HG03571 (cell line): ENCODE results near the gene SORBS1.

Source experiments
- ATAC-seq: cut with Tn5 transposase; IDR thresholded peaks from one replicate; pipeline ENCODE4 v1.9.1; 2021; ENCODE audit not compliant: unreplicated experiment

The SORBS1 gene

GRCh38 chr10:95303950-95304349, 257.2 kb downstream of the SORBS1 start:
- ATAC-seq, result no peak

GRCh38 chr10:95303535-95303934, 257.6 kb downstream of the SORBS1 start:
- no peak for ATAC-seq

- no peak for ATAC-seq
Measured at GRCh38 chr10:95300022-95300539, 261.1 kb downstream of the SORBS1 start.

- ATAC-seq, result peak; percentile 41
Measured at GRCh38 chr10:95297402-95297801, 263.8 kb downstream of the SORBS1 start.

GRCh38 chr10:95296764-95297163, 264.4 kb downstream of the SORBS1 start:
- ATAC-seq, result no peak

GRCh38 chr10:95295031-95295755, 266.0 kb downstream of the SORBS1 start:
- peak; percentile 70 for ATAC-seq

- no peak for ATAC-seq
Measured at GRCh38 chr10:95293631-95294030, 267.5 kb downstream of the SORBS1 start.

- no peak for ATAC-seq
Measured at GRCh38 chr10:95291365-95292039, 269.7 kb downstream of the SORBS1 start.

GRCh38 chr10:95290461-95291364, 270.5 kb downstream of the SORBS1 start, which contains the start of gene PDLIM1:
TSS of gene PDLIM1 (minus strand) at chr10:95291003. CDS start at chr10:95290915, 88 bp downstream.
- ATAC-seq, result peak; percentile 41

- ATAC-seq, result no peak
Measured at GRCh38 chr10:95289921-95290421, 271.2 kb downstream of the SORBS1 start.

- ATAC-seq, result no peak
Measured at GRCh38 chr10:95289003-95289920, 271.9 kb downstream of the SORBS1 start.

GRCh38 chr10:95288303-95288702, 272.9 kb downstream of the SORBS1 start:
- ATAC-seq, result no peak

- ATAC-seq, result no peak
Measured at GRCh38 chr10:95287281-95287680, 273.9 kb downstream of the SORBS1 start.

GRCh38 chr10:95286707-95287106, 274.5 kb downstream of the SORBS1 start:
- ATAC-seq, result no peak

GRCh38 chr10:95285556-95285955, 275.6 kb downstream of the SORBS1 start:
- no peak for ATAC-seq

- ATAC-seq, result no peak
Measured at GRCh38 chr10:95284807-95285206, 276.4 kb downstream of the SORBS1 start.

GRCh38 chr10:95282107-95282506, 279.1 kb downstream of the SORBS1 start:
- ATAC-seq, result no peak

- ATAC-seq, result no peak
Measured at GRCh38 chr10:95281206-95281605, 280.0 kb downstream of the SORBS1 start.

- no peak for ATAC-seq
Measured at GRCh38 chr10:95280637-95281036, 280.5 kb downstream of the SORBS1 start.
